Suprapubic skin (tissue), 4 donors: ENCODE measurements around the gene SORCS1. TPM values are rescaled to one million over a fixed set of nuclear protein-coding genes. Genes with fewer than 3 reads are reported as not detected.
"Not testable (repeated sequence)": the region's sequence is repeated elsewhere in the genome, so short reads cannot be mapped to it uniquely, and the experiment has no call there.

ENCODE experiments used
- DNase-seq, 2 donors: peaks; one replicate each; pipeline ENCODE4 v3.0.0-alpha.2; 2019; ENCODE audit warnings: low spot score in 2 of 2
- H3K27ac ChIP-seq: fragments of 200-600 bp; sonication (generic); one replicate; pipeline ENCODE4 v1.5.1; 2019
- H3K27me3 ChIP-seq: fragments of 200-600 bp; sonication (generic); one replicate; pipeline ENCODE4 v1.5.1; 2019
- H3K36me3 ChIP-seq: fragments of 200-600 bp; sonication (generic); one replicate; pipeline ENCODE4 v1.5.1; 2019
- H3K4me1 ChIP-seq: fragments of 200-600 bp; sonication (generic); one replicate; pipeline ENCODE4 v1.5.1; 2019
- H3K4me3 ChIP-seq: fragments of 200-600 bp; sonication (generic); one replicate; pipeline ENCODE4 v1.5.1; 2019; ENCODE audit warnings: mild to moderate bottlenecking
- H3K9me3 ChIP-seq: fragments of 200-600 bp; sonication (generic); one replicate; pipeline ENCODE4 v1.5.1; 2019
- EP300 ChIP-seq: sonication (generic); formaldehyde crosslinking; IDR thresholded peaks from one replicate; pipeline ENCODE4 v1.6.1; 2017; ENCODE audit warnings: antibody characterized with exemption
- POLR2A ChIP-seq, 2 donors: fragments of 450-650 bp; IDR thresholded peaks; one replicate each; pipeline ENCODE4 v1.6.1; 2017; ENCODE audit warnings: antibody characterized with exemption in 2 of 2, mild to moderate bottlenecking in 2 of 2, moderate library complexity in 2 of 2
- POLR2AphosphoS5 ChIP-seq, 3 donors: sonication (generic); formaldehyde crosslinking; IDR thresholded peaks; one replicate each; pipeline ENCODE4 v1.6.1; 2017; ENCODE audit warnings: antibody characterized with exemption in 3 of 3
- WGBS: methylation state at CpG from one replicate; pipeline ENCODE4 v1.1.5; 2018; 5-methylcytosine and 5-hydroxymethylcytosine counted together
- total RNA-seq, 4 donors: library from RNA; depleted of rRNA; stranded (reverse); fragments of >200 nt; gene quantifications; one replicate each; pipeline ENCODE4 v1.1.0, GENCODE V29; 2016
- TF ChIP-seq, protein P1 (sequence below), 2 donors: fragments of 200-600 bp in 1 of 2; fragments of 450-650 bp in 1 of 2; sonication (generic) in 1 of 2; IDR thresholded peaks; one replicate each; pipeline ENCODE4 v1.5.1; 2016 to 2019; ENCODE audit warnings: antibody characterized with exemption in 2 of 2, mild to moderate bottlenecking in 1 of 2, moderate library complexity in 1 of 2

SORCS1 gene
- total RNA-seq, 4 donors from 2014 or later: 1.3 to 6.0 (median 3.4) TPM

DNA sequence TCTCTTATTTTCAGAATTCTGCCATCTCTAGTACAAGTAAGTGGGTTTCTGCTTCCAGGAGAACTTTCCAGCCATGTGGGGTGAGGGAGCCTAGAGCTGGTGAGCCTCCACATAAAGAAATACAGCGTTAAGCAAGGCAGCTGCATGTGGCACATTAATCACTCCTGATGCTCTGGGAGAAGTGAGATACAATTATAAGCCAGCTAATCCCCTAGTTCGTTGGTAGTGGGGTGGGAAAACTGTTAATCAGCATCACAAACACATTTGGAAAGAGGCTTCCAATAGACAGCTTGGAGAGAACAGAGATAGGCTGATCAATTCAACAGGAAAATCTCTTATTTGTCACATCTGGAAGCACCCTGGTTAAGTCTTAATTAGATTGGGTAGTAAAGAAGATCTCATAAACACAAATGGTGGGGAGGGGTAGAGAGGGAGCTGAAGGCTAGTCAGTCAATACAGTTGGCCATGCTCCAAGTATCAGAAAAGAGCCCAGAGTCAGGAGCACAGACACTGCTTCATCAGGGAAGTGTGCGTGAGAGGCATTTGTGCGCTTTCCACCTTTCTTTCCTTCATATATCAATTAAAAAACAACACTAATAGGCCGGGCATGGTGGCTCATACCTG, 130.6 kb downstream of the SORCS1 start:
- Histone ChIP-seq H3K36me3 (no peaks in the 10 kb centered on the region), H3K27me3 (no peaks in the 10 kb centered on the region), H3K27ac (no peak overlapping the region), H3K4me1 (no peaks in the 10 kb centered on the region), H3K9me3 (no peaks in the 10 kb centered on the region), H3K4me3 (no peak overlapping the region)
- TF ChIP-seq, protein P1, sequence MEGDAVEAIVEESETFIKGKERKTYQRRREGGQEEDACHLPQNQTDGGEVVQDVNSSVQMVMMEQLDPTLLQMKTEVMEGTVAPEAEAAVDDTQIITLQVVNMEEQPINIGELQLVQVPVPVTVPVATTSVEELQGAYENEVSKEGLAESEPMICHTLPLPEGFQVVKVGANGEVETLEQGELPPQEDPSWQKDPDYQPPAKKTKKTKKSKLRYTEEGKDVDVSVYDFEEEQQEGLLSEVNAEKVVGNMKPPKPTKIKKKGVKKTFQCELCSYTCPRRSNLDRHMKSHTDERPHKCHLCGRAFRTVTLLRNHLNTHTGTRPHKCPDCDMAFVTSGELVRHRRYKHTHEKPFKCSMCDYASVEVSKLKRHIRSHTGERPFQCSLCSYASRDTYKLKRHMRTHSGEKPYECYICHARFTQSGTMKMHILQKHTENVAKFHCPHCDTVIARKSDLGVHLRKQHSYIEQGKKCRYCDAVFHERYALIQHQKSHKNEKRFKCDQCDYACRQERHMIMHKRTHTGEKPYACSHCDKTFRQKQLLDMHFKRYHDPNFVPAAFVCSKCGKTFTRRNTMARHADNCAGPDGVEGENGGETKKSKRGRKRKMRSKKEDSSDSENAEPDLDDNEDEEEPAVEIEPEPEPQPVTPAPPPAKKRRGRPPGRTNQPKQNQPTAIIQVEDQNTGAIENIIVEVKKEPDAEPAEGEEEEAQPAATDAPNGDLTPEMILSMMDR (IDR thresholded peaks at IDR 0.05): no peak
- TF ChIP-seq POLR2A (IDR thresholded peaks at IDR 0.05): no peak
- no peak for TF ChIP-seq POLR2AphosphoS5 (IDR thresholded peaks at IDR 0.05)
- TF ChIP-seq EP300: no peak
- no peak for DNase-seq
- WGBS: 64% methylated on average over 5 of the region's 5 CpGs

DNA sequence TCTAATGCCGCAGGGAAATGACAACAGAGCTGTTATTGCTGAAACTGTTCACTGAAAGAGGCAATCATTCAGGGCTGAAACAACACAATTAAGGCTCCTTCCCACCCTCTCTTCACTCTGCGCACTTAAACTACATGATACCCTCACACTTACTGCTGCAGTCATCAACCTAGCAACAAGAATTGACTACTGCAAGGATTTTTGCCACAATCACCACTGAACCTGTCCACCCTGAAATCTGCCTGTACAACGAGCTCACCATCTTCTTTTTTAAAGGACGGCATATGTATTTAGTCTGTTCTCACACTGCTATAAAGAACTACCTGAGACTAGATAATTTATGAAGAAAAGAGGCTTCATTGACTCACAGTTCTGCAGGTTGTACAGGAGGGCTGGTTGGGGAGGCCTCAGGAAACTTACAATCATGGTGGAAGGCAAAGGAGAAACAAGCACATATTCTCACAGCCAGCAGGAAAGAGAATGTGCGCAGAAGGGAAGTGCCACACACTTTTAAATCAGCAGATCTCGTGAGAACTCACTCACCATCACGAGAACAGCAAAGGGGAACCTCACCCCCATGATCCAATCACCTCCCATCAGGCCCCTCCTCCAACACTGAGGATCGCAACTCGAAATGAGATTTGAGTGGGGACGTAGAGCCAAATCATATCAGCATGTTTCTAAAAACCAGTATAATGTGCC, 131.7 kb downstream of the SORCS1 start:
- Histone ChIP-seq H3K4me1 (no peaks in the 10 kb centered on the region), H3K27me3 (no peaks in the 10 kb centered on the region), H3K9me3 (no peaks in the 10 kb centered on the region), H3K4me3 (no peak overlapping the region), H3K36me3 (no peaks in the 10 kb centered on the region), H3K27ac (no peak overlapping the region)
- DNase-seq: no peak
- TF ChIP-seq POLR2AphosphoS5 (IDR thresholded peaks at IDR 0.05): no peak
- TF ChIP-seq, protein P1 (IDR thresholded peaks at IDR 0.05): no peak
- no peak for TF ChIP-seq POLR2A (IDR thresholded peaks at IDR 0.05)
- no peak for TF ChIP-seq EP300
- 83% methylated on average over 10 of the region's 10 CpGs for WGBS

DNA sequence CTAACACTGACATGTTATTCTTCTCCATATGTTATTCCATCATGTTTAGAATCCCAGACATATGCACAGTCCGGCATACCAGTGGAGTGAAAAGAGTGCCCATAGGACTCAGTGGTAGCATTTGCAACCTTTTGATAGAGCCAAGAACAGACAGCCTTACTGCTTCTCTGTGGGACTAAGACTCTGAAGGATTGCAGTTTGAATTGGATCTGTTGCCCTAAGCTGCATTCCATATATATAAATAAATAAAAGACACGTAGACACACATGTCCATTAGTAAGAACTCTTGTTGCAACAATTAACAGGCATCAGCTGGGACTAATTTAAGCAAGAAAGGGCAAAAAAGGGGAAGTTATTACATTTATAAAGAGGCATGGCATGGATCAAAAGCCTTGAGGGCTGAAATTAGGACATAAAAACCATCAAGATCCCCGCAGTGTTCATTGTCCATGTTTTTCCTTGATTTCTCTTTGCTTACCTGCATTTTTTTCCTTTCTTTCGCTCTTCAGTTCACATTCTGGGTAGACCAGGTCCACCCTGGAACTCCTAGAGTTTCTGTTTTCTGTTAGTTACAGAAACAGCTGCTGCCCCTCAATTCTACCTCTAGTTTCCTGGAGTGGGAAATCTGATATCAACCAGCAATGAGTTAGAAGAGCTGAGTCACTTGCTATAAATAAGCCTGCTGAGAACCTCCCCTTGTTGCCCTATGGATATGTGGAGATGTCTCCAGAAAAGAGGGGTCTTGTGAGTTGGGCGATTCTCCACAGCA, 132.4 kb downstream of the SORCS1 start:
- Histone ChIP-seq H3K27ac (no peak overlapping the region), H3K27me3 (no peaks in the 10 kb centered on the region), H3K9me3 (no peaks in the 10 kb centered on the region), H3K36me3 (no peaks in the 10 kb centered on the region), H3K4me1 (no peaks in the 10 kb centered on the region), H3K4me3 (no peak overlapping the region)
- TF ChIP-seq POLR2A (IDR thresholded peaks at IDR 0.05): no peak
- TF ChIP-seq, protein P1 (IDR thresholded peaks at IDR 0.05): no peak
- TF ChIP-seq EP300: no peak
- no peak for TF ChIP-seq POLR2AphosphoS5 (IDR thresholded peaks at IDR 0.05)
- DNase-seq: no peak
- WGBS: 57% methylated on average over 5 of the region's 5 CpGs

DNA sequence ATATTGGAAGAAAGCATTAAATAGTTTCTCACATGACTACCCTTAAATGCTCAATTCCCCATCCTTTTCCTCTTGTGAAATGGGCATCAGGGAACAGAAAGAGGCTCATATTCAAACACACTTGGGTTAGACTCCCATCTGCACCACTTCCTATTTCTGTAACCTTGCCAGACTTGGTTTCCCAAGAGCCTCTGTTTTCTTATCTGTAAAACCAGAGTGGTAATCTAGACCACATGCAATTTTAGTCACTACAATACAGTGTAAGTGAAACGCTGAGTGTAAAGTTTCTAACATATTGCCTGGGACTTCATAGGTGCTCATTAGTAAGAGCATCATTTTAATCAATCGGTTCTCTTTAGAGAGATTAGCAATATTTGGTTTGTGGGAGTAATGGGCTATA, 136.3 kb downstream of the SORCS1 start:
- H3K9me3 ChIP-seq: no peaks in the 10 kb centered on the region
- H3K36me3 ChIP-seq: no peaks in the 10 kb centered on the region
- no peak overlapping the region for H3K4me3 ChIP-seq
- TF ChIP-seq POLR2A (IDR thresholded peaks at IDR 0.05): no peak
- no peak for TF ChIP-seq EP300
- no peak for TF ChIP-seq POLR2AphosphoS5 (IDR thresholded peaks at IDR 0.05)
- TF ChIP-seq, protein P1 (IDR thresholded peaks at IDR 0.05): no peak
- H3K27ac ChIP-seq: no peak overlapping the region
- DNase-seq: no peak
- H3K27me3 ChIP-seq: no peaks in the 10 kb centered on the region
- WGBS: 68% methylated on average over 2 of the region's 2 CpGs
- no peaks in the 10 kb centered on the region for H3K4me1 ChIP-seq

DNA sequence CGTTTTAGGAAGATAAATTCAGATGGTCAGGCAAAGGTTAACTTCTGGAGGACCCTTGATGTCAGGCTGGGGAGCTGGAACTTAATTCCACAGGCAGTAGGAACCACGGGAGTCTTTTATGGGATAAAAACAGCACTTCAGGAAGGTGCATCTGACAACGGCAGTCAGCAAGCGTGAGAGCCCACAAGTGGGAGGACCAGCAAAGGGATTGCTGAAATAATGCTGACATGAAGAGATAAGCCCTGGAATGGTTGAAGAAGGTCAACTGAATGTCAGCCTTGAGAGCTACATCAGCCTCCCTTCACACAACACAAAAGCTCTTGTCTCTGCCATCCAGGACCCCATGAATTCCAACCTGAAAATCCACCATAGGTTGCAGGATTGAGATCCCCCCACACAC, 138.8 kb downstream of the SORCS1 start:
- no peak for TF ChIP-seq EP300
- TF ChIP-seq, protein P1 (IDR thresholded peaks at IDR 0.05): no peak
- no peak for TF ChIP-seq POLR2A (IDR thresholded peaks at IDR 0.05)
- TF ChIP-seq POLR2AphosphoS5 (IDR thresholded peaks at IDR 0.05): no peak
- Histone ChIP-seq H3K36me3 (no peaks in the 10 kb centered on the region), H3K27ac (no peak overlapping the region), H3K4me1 (no peaks in the 10 kb centered on the region), H3K4me3 (no peak overlapping the region), H3K9me3 (no peaks in the 10 kb centered on the region), H3K27me3 (no peaks in the 10 kb centered on the region)
- WGBS: 49% methylated on average over 4 of the region's 4 CpGs
- DNase-seq: no peak

DNA sequence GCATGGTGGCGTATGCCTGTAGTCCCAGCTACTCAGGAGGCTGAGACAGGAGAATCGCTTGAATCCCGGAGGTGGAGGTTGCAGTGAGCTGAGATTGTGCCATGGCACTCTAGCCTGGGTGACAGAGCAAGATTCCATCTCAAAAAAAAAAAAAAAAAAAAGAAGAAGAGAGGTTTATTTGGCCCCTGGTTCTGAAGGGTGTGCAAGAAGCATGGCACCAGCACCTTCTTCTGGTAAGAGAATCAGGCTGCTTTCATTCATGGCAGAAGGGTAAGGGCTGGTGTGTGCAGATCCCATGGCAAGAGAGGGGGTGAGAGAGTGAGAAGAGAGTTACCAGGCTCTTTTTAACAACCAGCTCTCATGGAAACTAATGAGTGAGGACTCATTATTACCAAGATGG, 140.5 kb downstream of the SORCS1 start:
- H3K4me3 ChIP-seq, H3K9me3 ChIP-seq, H3K36me3 ChIP-seq, H3K27ac ChIP-seq, DNase-seq, H3K27me3 ChIP-seq, H3K4me1 ChIP-seq: not testable (repeated sequence)
- WGBS: 93% methylated on average over 3 of the region's 3 CpGs
